Right atrium auricular region (tissue), 2 donors: ENCODE data around the gene CDR2L. TPM values are rescaled to one million over a fixed set of nuclear protein-coding genes. Genes with fewer than 3 reads are reported as not detected.

Experiments
- DNase-seq: peaks from one replicate; pipeline ENCODE4 v3.0.0-alpha.2; 2019; ENCODE audit warnings: low spot score
- H3K27ac ChIP-seq, 2 donors: fragments of 200-600 bp; sonication (generic); 1 replicate in 1 of 2; 2 replicates in 1 of 2; pipeline ENCODE4 v1.5.1; 2016 to 2019
- H3K27me3 ChIP-seq, 2 donors: fragments of 200-600 bp; sonication (generic); one replicate each; pipeline versions ENCODE4 v1.5.1 to v1.6.0; 2017 to 2019
- H3K36me3 ChIP-seq: fragments of 200-600 bp; sonication (generic); one replicate; pipeline ENCODE4 v1.5.1; 2016
- H3K4me1 ChIP-seq, 2 donors: fragments of 200-600 bp; sonication (generic); one replicate each; pipeline versions ENCODE4 v1.5.1 to v1.6.0; 2017 to 2019
- H3K4me3 ChIP-seq, 2 donors: fragments of 200-600 bp; sonication (generic); 1 replicate in 1 of 2; 2 replicates in 1 of 2; pipeline ENCODE4 v1.5.1; 2017 to 2019; ENCODE audit warnings: mild to moderate bottlenecking in 1 of 2, moderate library complexity in 1 of 2
- H3K9me3 ChIP-seq, 2 donors: fragments of 200-600 bp; sonication (generic); one replicate each; pipeline ENCODE4 v1.5.1; 2019
- CTCF ChIP-seq, 2 donors: fragments of 200-600 bp; sonication (generic); IDR thresholded peaks; one replicate each; pipeline ENCODE4 v1.5.1; 2019; ENCODE audit warnings: antibody characterized with exemption in 2 of 2
- total RNA-seq, 2 donors: library from RNA; depleted of rRNA; stranded (reverse); fragments of >200 nt; gene quantifications; one replicate each; pipeline ENCODE4 v1.1.0, GENCODE V29; 2016

The CDR2L gene
- total RNA-seq, 2 donors from 2014 or later = 13.6 to 28.8 TPM

GRCh38 chr17:74945543-74945942 lies 41.9 kb upstream of the CDR2L start:
- Histone ChIP-seq H3K4me3 (no peak overlapping the region), H3K27ac (no peak overlapping the region), H3K9me3 (no peaks in the 10 kb centered on the region), H3K36me3 (no peaks in the 10 kb centered on the region), H3K27me3 (no peaks in the 10 kb centered on the region), H3K4me1 (no peaks in the 10 kb centered on the region)
- TF ChIP-seq CTCF (IDR thresholded peaks at IDR 0.05) = no peak
- DNase-seq = no peak

DNA sequence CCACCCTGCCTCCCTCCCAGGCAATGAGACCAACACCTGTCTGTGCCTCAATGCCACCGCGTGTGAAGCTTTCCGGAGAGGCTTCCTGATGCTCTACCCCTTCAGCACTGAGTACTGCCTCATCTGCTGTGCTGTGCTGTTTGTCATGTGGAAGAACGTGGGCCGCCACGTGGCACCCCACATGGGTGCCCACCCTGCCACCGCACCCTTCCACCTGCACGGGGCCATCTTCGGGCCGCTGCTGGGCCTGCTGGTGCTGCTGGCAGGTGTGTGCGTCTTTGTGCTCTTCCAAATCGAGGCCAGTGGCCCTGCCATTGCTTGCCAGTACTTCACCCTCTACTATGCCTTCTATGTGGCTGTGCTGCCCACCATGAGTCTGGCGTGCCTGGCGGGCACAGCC lies 40.8 kb upstream of the CDR2L start:
- no peaks in the 10 kb centered on the region for H3K4me1 ChIP-seq
- no peak overlapping the region for H3K4me3 ChIP-seq
- H3K9me3 ChIP-seq = no peaks in the 10 kb centered on the region
- no peak for DNase-seq
- no peaks in the 10 kb centered on the region for H3K36me3 ChIP-seq
- H3K27me3 ChIP-seq = no peaks in the 10 kb centered on the region
- no peak overlapping the region for H3K27ac ChIP-seq
- TF ChIP-seq CTCF (IDR thresholded peaks at IDR 0.05) = no peak

- H3K9me3 ChIP-seq = no peaks in the 10 kb centered on the region
- no peak for TF ChIP-seq CTCF (IDR thresholded peaks at IDR 0.05)
- H3K4me3 ChIP-seq = no peak overlapping the region
- H3K4me1 ChIP-seq = no peaks in the 10 kb centered on the region
- H3K36me3 ChIP-seq = no peaks in the 10 kb centered on the region
- no peak for DNase-seq
- H3K27ac ChIP-seq = no peak overlapping the region
- no peaks in the 10 kb centered on the region for H3K27me3 ChIP-seq
Measured at GRCh38 chr17:74947041-74947754, 40.2 kb upstream of the CDR2L start.

GRCh38 chr17:74949455-74950115 lies 37.8 kb upstream of the CDR2L start:
- DNase-seq = no peak
- Histone ChIP-seq H3K4me3 (no peak overlapping the region), H3K27ac (no peak overlapping the region), H3K4me1 (no peaks in the 10 kb centered on the region), H3K9me3 (no peaks in the 10 kb centered on the region), H3K36me3 (no peaks in the 10 kb centered on the region), H3K27me3 (no peaks in the 10 kb centered on the region)
- no peak for TF ChIP-seq CTCF (IDR thresholded peaks at IDR 0.05)

DNA sequence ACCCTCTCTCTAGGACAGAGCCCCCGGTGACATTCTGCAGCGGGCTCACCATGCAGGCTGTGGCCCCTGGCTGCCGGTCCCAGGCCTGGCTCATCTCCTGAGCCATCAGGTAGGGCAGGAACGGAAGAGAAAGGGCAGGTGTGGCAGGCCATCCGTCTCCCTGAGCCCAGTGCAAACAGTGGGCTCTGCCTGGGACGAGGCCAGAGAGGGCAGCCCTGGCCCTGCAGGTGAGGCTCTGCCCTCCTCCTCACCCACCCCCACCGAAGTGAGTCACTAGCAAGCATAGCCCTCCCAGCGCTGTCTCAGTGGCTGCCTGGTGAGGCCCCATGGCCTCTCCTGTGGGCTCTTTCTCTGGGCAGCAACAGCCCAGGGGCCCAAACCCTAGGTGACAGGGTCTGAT lies 37.2 kb upstream of the CDR2L start:
- DNase-seq = no peak
- no peak for TF ChIP-seq CTCF (IDR thresholded peaks at IDR 0.05)
- Histone ChIP-seq H3K36me3 (no peaks in the 10 kb centered on the region), H3K4me3 (no peak overlapping the region), H3K27ac (no peak overlapping the region), H3K9me3 (no peaks in the 10 kb centered on the region), H3K27me3 (no peaks in the 10 kb centered on the region), H3K4me1 (no peaks in the 10 kb centered on the region)
